ENCODE measurements around the gene ZBTB7A. TPM values are rescaled to one million over a fixed set of nuclear protein-coding genes. Genes with fewer than 3 reads are reported as not detected.
A peak's percentile ranks its signal among the peaks of the same experiment; 100 is the strongest.

Gene ZBTB7A
- total and polyA plus RNA-seq, 2 of the 4 experiments (the other 2 are of a cell fraction): 3.2 to 10.3 TPM

GRCh38 chr19:4065430-4066175, 1.1 kb downstream of the ZBTB7A start:
- BruUV-seq (replicated peaks): no TSS peak
- Histone ChIP-seq H3K36me3 (ENCODE audit: control insufficient read depth, insufficient read depth, low read length) (peaks cover 22% of the 10 kb centered on the region), H4K8ac (ENCODE audit: low read depth in 2 of 2, low read length in 2 of 2) (no peak overlapping the region), H3K56ac (ENCODE audit: extremely low read depth, insufficient read depth, low read length) (no peak overlapping the region), H3K9me3 (ENCODE audit: control insufficient read depth, insufficient read depth, low read length) (no peaks in the 10 kb centered on the region), H4K5ac (ENCODE audit: low read depth, low read length) (no peak overlapping the region), H3K4me1 (ENCODE audit: control insufficient read depth, insufficient read depth, low read length) (peaks cover 20% of the 10 kb centered on the region), H2AK5ac (ENCODE audit: low read depth, low read length) (no peak overlapping the region), H4K91ac (ENCODE audit: insufficient read depth, low read depth, low read length) (no peak overlapping the region; the same call in 1 of the 2 replicates), H2AFZ (replicated peaks; ENCODE audit: low read length, poor library complexity) (no peak overlapping the region), H2BK5ac (ENCODE audit: low read depth, low read length, poor library complexity, severe bottlenecking) (peak overlapping the region; percentile 93), H3K27me3 (ENCODE audit: control insufficient read depth, insufficient read depth, low read length) (no peaks in the 10 kb centered on the region), H3K79me1 (ENCODE audit: low read depth in 1 of 2, low read length in 2 of 2) (peaks cover 3 to 20% of the 10 kb centered on the region in 2 experiments; a peak in 2 of 4 replicates), H3K4me2 (ENCODE audit: low read depth, low read length) (no peak overlapping the region), H4K20me1 (ENCODE audit: insufficient read depth, low read length) (peaks cover 43% of the 10 kb centered on the region), H3K4me3 (ENCODE audit: insufficient read depth, low read depth, low read length) (peak overlapping the region; percentile 83), H2BK20ac (ENCODE audit: low read depth, low read length) (no peak overlapping the region), H3K18ac (ENCODE audit: low read depth, low read length) (no peak overlapping the region), H3K14ac (replicated peaks; ENCODE audit: low read depth, low read length) (no peak overlapping the region), H2AK9ac (replicated peaks; ENCODE audit: low read depth, low read length, poor library complexity) (peak overlapping the region; percentile 11), H2BK120ac (ENCODE audit: low read depth, low read length) (no peak overlapping the region), H3K23ac (ENCODE audit: low read depth, low read length) (no peak overlapping the region), H3K27ac (ENCODE audit: insufficient read depth, low read length) (no peak overlapping the region; the same call in 1 of the 2 replicates), H3K4ac (ENCODE audit: low read depth, low read length) (no peak overlapping the region), H2BK15ac (ENCODE audit: low read depth, low read length) (no peak overlapping the region), H3K9me1 (ENCODE audit: insufficient read depth, low read length) (no peaks in the 10 kb centered on the region), H3K9ac (ENCODE audit: low read depth, low read length) (no peak overlapping the region)
- TF ChIP-seq NFE2L2 (IDR thresholded peaks at IDR 0.05; ENCODE audit: low read depth, low read length) (no peak), CEBPB (IDR thresholded peaks at IDR 0.05; ENCODE audit: low read depth, low read length) (no peak), USF2 (IDR thresholded peaks at IDR 0.05; ENCODE audit: low read depth, low read length) (peak; percentile 18; the same call in 1 of the 2 replicates), RCOR1 (IDR thresholded peaks at IDR 0.05; ENCODE audit: insufficient replicate concordance, low read length) (no peak), POLR2A (IDR thresholded peaks at IDR 0.05; ENCODE audit: low read depth, low read length) (peak; percentile 19; the same call in 1 of the 2 replicates), CHD1 (IDR thresholded peaks at IDR 0.05; ENCODE audit: low read depth, low read length) (no peak), FOS (IDR thresholded peaks at IDR 0.05; ENCODE audit: low read depth, low read length) (no peak), ELK1 (IDR thresholded peaks at IDR 0.05; ENCODE audit: borderline replicate concordance, low read depth, low read length) (no peak), MAZ (IDR thresholded peaks at IDR 0.05; ENCODE audit: borderline replicate concordance, low read depth, low read length) (peak; percentile 86)
- POLR2A ChIA-PET (ENCODE audit: unreplicated experiment): interaction anchor here (0.7 kb wide), 1 partner anchor 44 kb away, joined by 3 read pairs; no protein-coding TSS in a partner anchor
- DNase-seq (peak; percentile 98), ATAC-seq (ENCODE audit: low read depth) (peak; percentile 84)
- WGBS, 2 experiments (ENCODE audit: extremely low coverage in 2 of 2, insufficient read length in 1 of 2): 0% methylated on average over 18 of the region's 98 CpGs; no CpG with 5 or more reads in 1 of the 2 experiments
- CTCF ChIA-PET: no interaction called here
- in situ Hi-C loops (cut with MboI; ENCODE audit: low sequenced_read_pairs) (no loop called here), intact Hi-C loops (cut with micrococcal nuclease) (loop anchor here (2.0 to 5.0 kb wide), 2 partner anchors 122 to 139 kb away; no protein-coding TSS in a partner anchor), dilution Hi-C loops (cut with HindIII; ENCODE audit: low sequenced_read_pairs, unreplicated experiment) (no loop called here)
